HCT116 (cell line): ENCODE measurements around the gene LSM12. TPM values are rescaled to one million over a fixed set of nuclear protein-coding genes. Genes with fewer than 3 reads are reported as not detected.

Experiments used
- ATAC-seq: fragments of 200-7000 bp; cut with Tn5 transposase; 2 replicates; pipeline ENCODE4 v1.9.1; 2020; ENCODE audit warnings: mild to moderate bottlenecking, moderate library complexity
- BruUV-seq: library from RNA; stranded (reverse); fragments of 400-500 nt; replicated peaks from 2 replicates; lab custom pipeline; 2021; lab: Mats Ljungman, UMichigan
- CTCF ChIA-PET: fragments of 300-600 bp; sonication (Branson Sonifier 250); formaldehyde crosslinking; loops from one replicate; lab custom pipeline; 2021; ENCODE audit warnings: antibody characterized with exemption; lab: Charles Lee
- POLR2A ChIA-PET: fragments of 300-600, 350-600 bp; sonication (Branson Sonifier 250); formaldehyde crosslinking; loops from one replicate; lab custom pipeline; 2021; ENCODE audit warnings: antibody characterized with exemption; lab: Charles Lee
- RAD21 ChIA-PET, 2 experiments: fragments of 300-600 bp; sonication (Branson Sonifier 250); formaldehyde crosslinking; loops; one replicate each; lab custom pipeline; 2023; ENCODE audit warnings: low total read pairs in 2 of 2; ENCODE audit not compliant: uncharacterized antibody in 2 of 2, unreplicated experiment in 2 of 2, low non-redundant PET in 1 of 2; lab: Charles Lee
- DNase-seq: peaks from one replicate; pipeline ENCODE4 v3.0.0-alpha.2; 2010; ENCODE audit warnings: low read depth, low spot score
- H2AFZ ChIP-seq: fragments of 200-600 bp; shearing (Covaris generic), sonication (generic); 2 replicates; pipeline ENCODE4 v1.6.1; 2017; ENCODE audit warnings: low read depth, mixed run types, mixed read lengths, antibody characterized with exemption, low read length; ENCODE audit not compliant: poor library complexity, severe bottlenecking
- H3K27ac ChIP-seq: 2 replicates; pipeline ENCODE4 v1.5.1; 2012; ENCODE audit warnings: low read depth, low read length
- H3K27me3 ChIP-seq: fragments of 200-600 bp; sonication (generic); 2 replicates; pipeline ENCODE4 v1.6.1; 2016; ENCODE audit warnings: mixed run types, low read length, mixed read lengths; ENCODE audit not compliant: insufficient read depth
- H3K36me3 ChIP-seq, 2 experiments: fragments of 200-500 bp in 1 of 2; fragments of 200-600 bp in 1 of 2; sonication (Bioruptor generic) in 1 of 2; sonication (generic) in 1 of 2; 2 replicates each; pipeline versions ENCODE4 v1.5.1 to v1.6.1; 2014 to 2016; ENCODE audit warnings: low read length in 2 of 2, inconsistent platforms in 1 of 2, mixed read lengths in 1 of 2, mixed run types in 1 of 2; ENCODE audit not compliant: insufficient read depth in 2 of 2, control insufficient read depth in 1 of 2
- H3K4me1 ChIP-seq, 2 experiments: fragments of 200-600 bp in 1 of 2; sonication (generic) in 1 of 2; 2 replicates each; pipeline versions ENCODE4 v1.5.1 to v1.6.1; 2012 to 2017; ENCODE audit warnings: low read length in 2 of 2, inconsistent platforms in 1 of 2, mild to moderate bottlenecking in 1 of 2, mixed read lengths in 1 of 2, mixed run types in 1 of 2, moderate library complexity in 1 of 2; ENCODE audit not compliant: insufficient read depth in 2 of 2, control insufficient read depth in 1 of 2
- H3K4me2 ChIP-seq: fragments of 200-600 bp; sonication (generic); 2 replicates; pipeline ENCODE4 v1.6.1; 2017; ENCODE audit warnings: mixed run types, low read length, mixed read lengths
- H3K4me3 ChIP-seq, 2 experiments: fragments of 200-600 bp in 1 of 2; sonication (generic) in 1 of 2; replicated peaks in 1 of 2; 2 replicates each; pipeline ENCODE4 v1.5.1; 2011 to 2016; ENCODE audit warnings: low read length in 2 of 2, control low read depth in 1 of 2, low read depth in 1 of 2, mild to moderate bottlenecking in 1 of 2, mixed read lengths in 1 of 2, mixed run types in 1 of 2
- H3K79me2 ChIP-seq: fragments of 200-600 bp; sonication (generic); 2 replicates; pipeline ENCODE4 v1.6.1; 2017; ENCODE audit warnings: mild to moderate bottlenecking, mixed run types, low read length, moderate library complexity, mixed read lengths; ENCODE audit not compliant: insufficient read depth
- H3K9ac ChIP-seq: fragments of 200-600 bp; sonication (generic); 2 replicates; pipeline ENCODE4 v1.6.1; 2016; ENCODE audit warnings: low read length, mixed read lengths
- H3K9me2 ChIP-seq: fragments of 200-600 bp; sonication (generic), shearing (Covaris generic); 2 replicates; pipeline ENCODE4 v1.6.1; 2017; ENCODE audit warnings: mixed run types, mild to moderate bottlenecking, moderate library complexity; ENCODE audit not compliant: insufficient read depth
- H3K9me3 ChIP-seq, 2 experiments: fragments of 200-500 bp in 1 of 2; fragments of 200-600 bp in 1 of 2; sonication (Bioruptor generic) in 1 of 2; sonication (generic) in 1 of 2; 2 replicates each; pipeline ENCODE4 v1.6.1; 2014 to 2017; ENCODE audit warnings: low read length in 2 of 2, mixed read lengths in 2 of 2, inconsistent platforms in 1 of 2, low read depth in 1 of 2, mild to moderate bottlenecking in 1 of 2, mixed run types in 1 of 2, moderate library complexity in 1 of 2; ENCODE audit not compliant: control insufficient read depth in 1 of 2, insufficient read depth in 1 of 2
- H4K20me1 ChIP-seq: fragments of 200-600 bp; sonication (generic), shearing (Covaris generic); 2 replicates; pipeline ENCODE4 v1.6.1; 2017; ENCODE audit warnings: mixed run types, mild to moderate bottlenecking, moderate library complexity; ENCODE audit not compliant: insufficient read depth
- CBX3 ChIP-seq: IDR thresholded peaks from 2 replicates; pipeline ENCODE4 v1.6.1; 2012; ENCODE audit warnings: low read depth
- EZH2 ChIP-seq: fragments of 200-600 bp; sonication (generic); IDR thresholded peaks from 2 replicates; pipeline ENCODE4 v1.6.1; 2017; ENCODE audit warnings: antibody characterized with exemption, mixed run types
- FOSL1 ChIP-seq: IDR thresholded peaks from 2 replicates; pipeline ENCODE4 v1.6.1; 2012; ENCODE audit warnings: low read depth
- RAD21 ChIP-seq: IDR thresholded peaks from 2 replicates; pipeline ENCODE4 v1.6.1; 2012; ENCODE audit warnings: low read depth, mild to moderate bottlenecking
- YY1 ChIP-seq: IDR thresholded peaks from 2 replicates; pipeline ENCODE4 v1.6.1; 2011; ENCODE audit warnings: low read length, low read depth, moderate library complexity, mild to moderate bottlenecking; ENCODE audit not compliant: insufficient replicate concordance; ENCODE audit errors: extremely low read depth
- intact Hi-C: fragments of 100-400 bp; cut with micrococcal nuclease; formaldehyde crosslinking; loops from 2 replicates; pipeline ENCODE4 v1.10.0; 2022
- total RNA-seq: library from RNA; stranded (reverse); gene quantifications from one replicate; pipeline ENCODE4 v1.2.1, GENCODE V29; 2021; ENCODE audit not compliant: unreplicated experiment
- TF ChIP-seq, protein P1 (sequence below), 3 experiments: fragments of 200-600 bp in 1 of 3; sonication (generic) in 1 of 3; IDR thresholded peaks in 2 of 3; conservative IDR thresholded peaks in 1 of 3; 2 replicates each; pipeline ENCODE4 v1.5.1; 2012 to 2017; ENCODE audit warnings: low read depth in 2 of 3, low read length in 2 of 3, antibody characterized with exemption in 1 of 3, borderline replicate concordance in 1 of 3, control low read depth in 1 of 3, mild to moderate bottlenecking in 1 of 3, mixed read lengths in 1 of 3, mixed run types in 1 of 3, moderate library complexity in 1 of 3; ENCODE audit not compliant: insufficient read depth in 1 of 3

Gene LSM12
- total RNA-seq, 1 experiment from 2014 or later: 99.6 TPM

DNA sequence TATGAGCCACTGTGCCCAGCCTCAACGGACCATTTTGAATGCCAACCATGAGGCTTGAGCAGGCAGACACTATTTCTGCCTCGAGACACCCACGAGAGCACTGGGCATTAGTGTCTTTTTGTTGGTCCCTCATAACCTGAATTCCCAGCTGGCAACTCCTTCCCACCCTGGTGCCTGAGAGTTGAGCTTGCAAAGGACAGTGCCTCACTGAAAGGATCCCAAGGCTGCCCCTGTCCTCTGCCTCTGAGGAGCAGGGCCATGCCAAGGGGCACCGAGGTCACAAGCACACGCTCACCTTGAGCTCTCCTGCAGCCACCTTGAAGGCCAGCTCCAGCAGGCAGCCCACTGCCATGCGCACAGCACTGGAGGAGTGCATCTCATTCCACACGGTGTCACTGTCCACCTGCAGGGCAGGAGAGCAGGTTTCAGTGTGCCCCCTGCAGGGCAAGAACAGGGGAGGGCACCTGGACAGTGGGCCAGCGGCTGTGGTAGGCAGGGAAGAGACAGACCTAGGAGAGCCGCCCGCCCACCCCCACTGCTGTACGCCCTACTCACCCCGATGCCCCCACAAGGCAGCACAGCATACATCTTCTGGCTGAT, 16.9 kb upstream of the LSM12 start:
- ChIA-PET RAD21 (interaction anchor here (0.6 to 1.4 kb wide), 10 partner anchors 28 to 262 kb away, joined by 3 to 11 read pairs (median 5); partner anchors contain the start of gene HDAC5 (in 2 of the 2)), POLR2A (interaction anchor here (0.7 to 1.2 kb wide), 3 partner anchors 55 to 915 kb away, joined by 3 to 5 read pairs (median 4); no protein-coding TSS in a partner anchor), CTCF (interaction anchor here (0.7 to 2.4 kb wide), 15 partner anchors 12 to 262 kb away, joined by 3 to 23 read pairs (median 5); partner anchors contain the start of genes G6PC3, GRN and HDAC5)
- H3K27me3 ChIP-seq: no peaks in the 10 kb centered on the region
- ATAC-seq (peak; percentile 72), DNase-seq (peak; percentile 57)
- BruUV-seq: no TSS peak
- H3K9me3 ChIP-seq: no peaks in the 10 kb centered on the region
- no peaks in the 10 kb centered on the region for H3K79me2 ChIP-seq
- H3K27ac ChIP-seq: no peak overlapping the region
- H3K9me2 ChIP-seq: no peaks in the 10 kb centered on the region
- no peaks in the 10 kb centered on the region for H4K20me1 ChIP-seq
- H3K4me1 ChIP-seq: peaks cover 34 to 57% of the 10 kb centered on the region in 2 experiments
- intact Hi-C loops: loop anchor here (1.0 to 5.0 kb wide), 2 partner anchors 34 to 85 kb away; no protein-coding TSS in a partner anchor
- H3K4me3 ChIP-seq: no peak overlapping the region
- no peak overlapping the region for H2AFZ ChIP-seq
- H3K4me2 ChIP-seq: peak overlapping the region; percentile 16; the same call in 1 of the 2 replicates
- no peak overlapping the region for H3K9ac ChIP-seq
- peaks cover 0 to 7% of the 10 kb centered on the region in 2 experiments; a peak in 1 of 4 replicates for H3K36me3 ChIP-seq
- TF ChIP-seq YY1 (peak; percentile 22), CBX3 (no peak), RAD21 (peak; percentile 92), EZH2 (no peak), FOSL1 (no peak)
- TF ChIP-seq, protein P1, sequence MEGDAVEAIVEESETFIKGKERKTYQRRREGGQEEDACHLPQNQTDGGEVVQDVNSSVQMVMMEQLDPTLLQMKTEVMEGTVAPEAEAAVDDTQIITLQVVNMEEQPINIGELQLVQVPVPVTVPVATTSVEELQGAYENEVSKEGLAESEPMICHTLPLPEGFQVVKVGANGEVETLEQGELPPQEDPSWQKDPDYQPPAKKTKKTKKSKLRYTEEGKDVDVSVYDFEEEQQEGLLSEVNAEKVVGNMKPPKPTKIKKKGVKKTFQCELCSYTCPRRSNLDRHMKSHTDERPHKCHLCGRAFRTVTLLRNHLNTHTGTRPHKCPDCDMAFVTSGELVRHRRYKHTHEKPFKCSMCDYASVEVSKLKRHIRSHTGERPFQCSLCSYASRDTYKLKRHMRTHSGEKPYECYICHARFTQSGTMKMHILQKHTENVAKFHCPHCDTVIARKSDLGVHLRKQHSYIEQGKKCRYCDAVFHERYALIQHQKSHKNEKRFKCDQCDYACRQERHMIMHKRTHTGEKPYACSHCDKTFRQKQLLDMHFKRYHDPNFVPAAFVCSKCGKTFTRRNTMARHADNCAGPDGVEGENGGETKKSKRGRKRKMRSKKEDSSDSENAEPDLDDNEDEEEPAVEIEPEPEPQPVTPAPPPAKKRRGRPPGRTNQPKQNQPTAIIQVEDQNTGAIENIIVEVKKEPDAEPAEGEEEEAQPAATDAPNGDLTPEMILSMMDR (IDR thresholded peaks at IDR 0.05 in 2 of 3, conservative IDR thresholded peaks at IDR 0.05 in 1 of 3; ENCODE audit: borderline replicate concordance in 1 of 3, insufficient read depth in 1 of 3, low read depth in 2 of 3, low read length in 2 of 3): peak; percentile 72 to 99 (median 85)
